HEK293T (cell line): ENCODE data around the gene ANGPTL7.

Source experiments
- CTCF ChIA-PET: fragments of 350-600 bp; formaldehyde crosslinking; extraction: SDS; loops from one replicate; lab custom pipeline; 2021; ENCODE audit warnings: antibody characterized with exemption, inconsistent platforms; lab: Yijun Ruan, JAX
- POLR2A ChIA-PET: fragments of 350-600 bp; formaldehyde crosslinking; extraction: SDS; loops from one replicate; lab custom pipeline; 2020; ENCODE audit warnings: antibody characterized with exemption, inconsistent platforms; lab: Yijun Ruan, JAX
- DNase-seq: peaks from one replicate; pipeline ENCODE4 v3.0.0; 2012; ENCODE audit warnings: mixed read lengths; ENCODE audit errors: extremely low spot score
- ARNT ChIP-seq: fragments of 450-650 bp; IDR thresholded peaks from 2 replicates; pipeline ENCODE4 v1.6.1; 2017; ENCODE audit warnings: mild to moderate bottlenecking
- BHLHE40 ChIP-seq: fragments of 450-650 bp; IDR thresholded peaks from 2 replicates; pipeline ENCODE4 v1.6.1; 2016; ENCODE audit warnings: mild to moderate bottlenecking, moderate library complexity, borderline replicate concordance
- CTBP1 ChIP-seq: fragments of 450-650 bp; IDR thresholded peaks from 2 replicates; pipeline ENCODE4 v1.6.1; 2016; ENCODE audit warnings: borderline replicate concordance
- ELF4 ChIP-seq: fragments of 450-650 bp; IDR thresholded peaks from 2 replicates; pipeline ENCODE4 v1.6.1; 2017; ENCODE audit warnings: antibody characterized with exemption
- FOXA1 ChIP-seq: fragments of 450-650 bp; IDR thresholded peaks from 2 replicates; pipeline ENCODE4 v1.6.1; 2016; ENCODE audit warnings: mild to moderate bottlenecking
- FOXK2 ChIP-seq: fragments of 450-650 bp; IDR thresholded peaks from 2 replicates; pipeline ENCODE4 v1.6.1; 2016; ENCODE audit warnings: mild to moderate bottlenecking
- FOXM1 ChIP-seq: fragments of 450-650 bp; IDR thresholded peaks from 2 replicates; pipeline ENCODE4 v1.6.1; 2017; ENCODE audit warnings: mild to moderate bottlenecking, borderline replicate concordance
- HDGF ChIP-seq: fragments of 450-650 bp; IDR thresholded peaks from 2 replicates; pipeline ENCODE4 v1.6.1; 2017; ENCODE audit warnings: antibody characterized with exemption, borderline replicate concordance
- L3MBTL2 ChIP-seq: fragments of 450-650 bp; conservative IDR thresholded peaks from 2 replicates; pipeline ENCODE4 v1.6.1; 2016; ENCODE audit warnings: mild to moderate bottlenecking
- LEF1 ChIP-seq: fragments of 450-650 bp; IDR thresholded peaks from 2 replicates; pipeline ENCODE4 v1.6.1; 2017; ENCODE audit warnings: mild to moderate bottlenecking, borderline replicate concordance
- NFRKB ChIP-seq: fragments of 450-650 bp; IDR thresholded peaks from 2 replicates; pipeline ENCODE4 v1.6.1; 2016; ENCODE audit warnings: mild to moderate bottlenecking, moderate library complexity
- SP1 ChIP-seq: fragments of 450-650 bp; IDR thresholded peaks from 2 replicates; pipeline ENCODE4 v1.6.1; 2017
- SUZ12 ChIP-seq: fragments of 450-650 bp; IDR thresholded peaks from 2 replicates; pipeline ENCODE4 v1.6.1; 2016; ENCODE audit warnings: mild to moderate bottlenecking
- TARDBP ChIP-seq: fragments of 450-650 bp; IDR thresholded peaks from 2 replicates; pipeline ENCODE4 v1.6.1; 2016
- ZNF384 ChIP-seq: fragments of 450-650 bp; IDR thresholded peaks from 2 replicates; pipeline ENCODE4 v1.6.1; 2016
- TF ChIP-seq, protein P1 (sequence below): fragments of 450-650 bp; IDR thresholded peaks from 2 replicates; pipeline ENCODE4 v1.6.1; 2016

ANGPTL7 gene, protein sequence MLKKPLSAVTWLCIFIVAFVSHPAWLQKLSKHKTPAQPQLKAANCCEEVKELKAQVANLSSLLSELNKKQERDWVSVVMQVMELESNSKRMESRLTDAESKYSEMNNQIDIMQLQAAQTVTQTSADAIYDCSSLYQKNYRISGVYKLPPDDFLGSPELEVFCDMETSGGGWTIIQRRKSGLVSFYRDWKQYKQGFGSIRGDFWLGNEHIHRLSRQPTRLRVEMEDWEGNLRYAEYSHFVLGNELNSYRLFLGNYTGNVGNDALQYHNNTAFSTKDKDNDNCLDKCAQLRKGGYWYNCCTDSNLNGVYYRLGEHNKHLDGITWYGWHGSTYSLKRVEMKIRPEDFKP

DNA sequence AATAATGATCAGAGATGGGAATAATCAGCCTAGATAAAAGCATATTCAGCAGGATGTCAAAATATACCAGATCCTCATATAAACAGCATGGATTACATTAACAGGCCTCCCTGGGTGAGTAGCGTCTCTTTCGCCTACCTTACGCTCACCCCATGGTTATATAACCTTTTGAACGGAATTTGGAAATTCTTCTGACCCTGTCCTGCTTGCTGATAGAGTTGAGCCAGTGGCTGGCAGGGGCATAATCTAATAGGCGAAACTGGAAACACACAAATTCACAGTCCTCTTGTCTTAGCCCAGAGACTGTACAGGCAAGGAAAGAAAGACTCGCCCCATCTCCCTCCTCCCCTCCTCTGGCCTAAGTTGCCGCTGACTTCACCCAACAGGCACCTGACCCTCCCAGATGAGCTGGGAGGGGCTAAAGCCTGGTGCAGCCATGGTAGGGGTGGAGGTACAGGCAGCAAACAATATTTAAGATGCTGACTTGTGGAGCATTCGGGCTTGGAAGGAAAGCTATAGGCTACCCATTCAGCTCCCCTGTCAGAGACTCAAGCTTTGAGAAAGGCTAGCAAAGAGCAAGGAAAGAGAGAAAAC, at the start of gene ANGPTL7:
Gene ANGPTL7, plus strand, starts transcription at position 498 of the 594 bp plus-strand sequence. CDS start 225 bp downstream, outside the sequence.
- POLR2A ChIA-PET: no interaction called here
- CTCF ChIA-PET: no interaction called here
- no peak for TF ChIP-seq SUZ12
- no peak for TF ChIP-seq LEF1
- TF ChIP-seq SP1: no peak
- TF ChIP-seq BHLHE40: no peak
- no peak for TF ChIP-seq FOXM1
- TF ChIP-seq, protein P1, sequence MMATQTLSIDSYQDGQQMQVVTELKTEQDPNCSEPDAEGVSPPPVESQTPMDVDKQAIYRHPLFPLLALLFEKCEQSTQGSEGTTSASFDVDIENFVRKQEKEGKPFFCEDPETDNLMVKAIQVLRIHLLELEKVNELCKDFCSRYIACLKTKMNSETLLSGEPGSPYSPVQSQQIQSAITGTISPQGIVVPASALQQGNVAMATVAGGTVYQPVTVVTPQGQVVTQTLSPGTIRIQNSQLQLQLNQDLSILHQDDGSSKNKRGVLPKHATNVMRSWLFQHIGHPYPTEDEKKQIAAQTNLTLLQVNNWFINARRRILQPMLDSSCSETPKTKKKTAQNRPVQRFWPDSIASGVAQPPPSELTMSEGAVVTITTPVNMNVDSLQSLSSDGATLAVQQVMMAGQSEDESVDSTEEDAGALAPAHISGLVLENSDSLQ: no peak
- TF ChIP-seq TARDBP: no peak
- TF ChIP-seq NFRKB: no peak
- no peak for TF ChIP-seq CTBP1
- no peak for TF ChIP-seq L3MBTL2
- no peak for TF ChIP-seq FOXA1
- no peak for TF ChIP-seq FOXK2
- no peak for TF ChIP-seq ZNF384
- TF ChIP-seq HDGF: no peak
- no peak for DNase-seq

DNA sequence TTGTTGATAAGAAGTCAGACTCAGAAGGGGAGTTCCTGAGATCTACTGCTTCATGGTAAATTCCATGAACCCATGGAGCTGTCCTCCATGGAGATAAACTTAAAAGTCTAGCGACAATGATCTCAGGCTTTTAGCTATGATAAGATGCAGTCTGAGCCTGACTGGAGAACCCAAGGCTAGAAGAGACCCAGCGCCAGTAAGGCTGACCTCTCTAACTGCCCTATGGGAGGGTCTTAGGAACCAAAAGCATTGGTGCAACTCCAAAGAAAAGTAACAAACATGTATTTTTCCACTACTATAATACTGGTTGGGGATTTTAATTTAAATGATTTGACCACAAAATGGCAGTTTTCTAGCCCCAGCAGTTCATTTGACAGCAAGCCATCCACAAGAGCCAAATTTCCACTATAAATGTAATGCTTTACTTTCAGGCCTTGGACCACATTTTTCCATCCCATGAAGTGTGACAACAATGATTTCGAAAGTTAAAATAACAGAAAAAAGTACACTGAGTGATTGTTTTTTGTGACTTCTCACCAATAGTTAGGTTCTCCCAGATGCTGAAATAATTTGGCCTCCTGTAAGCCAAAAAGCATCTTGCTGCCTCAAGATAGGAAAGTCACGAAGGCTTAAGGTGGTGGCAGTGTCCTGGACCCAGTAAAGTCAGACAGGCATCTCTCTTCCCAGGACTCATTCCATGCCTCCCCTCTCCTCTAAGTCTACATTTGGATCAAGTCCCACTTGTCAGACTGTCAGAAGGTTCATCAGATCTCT, 46.4 kb upstream of the ANGPTL7 start:
- CTCF ChIA-PET: interaction anchor here (0.7 kb wide), 1 partner anchor 111 kb away, joined by 3 read pairs; no protein-coding TSS in a partner anchor
- no peak for DNase-seq
- POLR2A ChIA-PET: no interaction called here
- TF ChIP-seq BHLHE40 (no peak), L3MBTL2 (no peak), ARNT (no peak), LEF1 (no peak), SUZ12 (no peak), SP1 (no peak), CTBP1 (no peak), TARDBP (no peak), FOXA1 (no peak), ELF4 (no peak), NFRKB (no peak), FOXM1 (no peak), HDGF (no peak), ZNF384 (no peak), FOXK2 (no peak)
- TF ChIP-seq, protein P1: no peak

DNA sequence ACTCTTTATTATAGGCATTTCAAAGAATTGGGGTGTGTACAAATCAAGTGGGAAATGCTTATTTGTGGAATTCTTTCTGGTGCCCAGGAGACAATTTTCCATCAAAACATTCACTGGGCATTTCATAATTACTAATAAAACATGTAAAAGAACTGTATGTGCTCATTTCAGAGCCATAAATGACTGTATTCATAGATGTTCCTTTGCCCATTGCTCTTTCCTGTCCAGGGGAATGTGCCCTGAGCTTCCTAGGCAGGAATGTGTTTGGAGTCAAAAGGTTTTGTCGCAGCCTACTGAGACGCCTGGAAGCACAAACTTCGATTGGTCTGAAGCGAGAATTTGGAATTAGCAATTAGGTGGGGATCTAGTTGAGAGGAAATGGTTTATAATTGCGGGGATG, 45.8 kb upstream of the ANGPTL7 start:
- TF ChIP-seq FOXM1 (no peak), HDGF (no peak), ELF4 (no peak)
- TF ChIP-seq, protein P1: no peak
- CTCF ChIA-PET: interaction anchor here (0.7 kb wide), 1 partner anchor 111 kb away, joined by 3 read pairs; no protein-coding TSS in a partner anchor
- POLR2A ChIA-PET: no interaction called here
- no peak for DNase-seq

DNA sequence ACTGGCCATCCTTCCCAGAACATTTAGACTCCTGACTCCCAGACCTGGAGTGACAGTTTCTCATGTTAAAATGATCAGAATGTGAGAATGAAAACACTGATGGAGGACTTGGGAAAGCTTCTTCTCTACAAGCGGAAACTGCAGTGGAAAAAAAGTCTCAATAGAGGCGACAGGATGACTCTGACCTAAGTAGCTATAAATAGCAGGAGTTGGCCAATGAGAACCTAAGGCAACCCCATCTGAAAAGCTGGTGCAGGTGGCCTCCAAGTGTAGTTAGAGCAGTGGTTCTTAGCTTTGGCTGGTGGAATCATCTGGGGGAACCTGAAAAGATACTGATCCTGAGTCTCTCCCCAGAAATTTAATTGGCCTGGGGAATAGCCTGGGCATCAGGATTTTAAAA, 45.2 kb upstream of the ANGPTL7 start:
- CTCF ChIA-PET: interaction anchor here (0.7 kb wide), 1 partner anchor 112 kb away, joined by 3 read pairs; no protein-coding TSS in a partner anchor
- TF ChIP-seq CTBP1: no peak
- TF ChIP-seq BHLHE40: no peak
- TF ChIP-seq ARNT: no peak
- TF ChIP-seq FOXK2: no peak
- no peak for TF ChIP-seq FOXM1
- no peak for TF ChIP-seq SP1
- no peak for TF ChIP-seq L3MBTL2
- TF ChIP-seq HDGF: no peak
- TF ChIP-seq FOXA1: no peak
- no peak for TF ChIP-seq LEF1
- no peak for TF ChIP-seq NFRKB
- TF ChIP-seq, protein P1: no peak
- TF ChIP-seq SUZ12: no peak
- TF ChIP-seq ELF4: no peak
- no peak for TF ChIP-seq TARDBP
- TF ChIP-seq ZNF384: no peak
- DNase-seq: no peak
- POLR2A ChIA-PET: no interaction called here
